H9 (cell line): ENCODE data around the gene STK11IP. TPM values are rescaled to one million over a fixed set of nuclear protein-coding genes. Genes with fewer than 3 reads are reported as not detected.

Source experiments
- DNase-seq: peaks from one replicate; pipeline ENCODE4 v3.0.0-alpha.2; 2017
- H2AFZ ChIP-seq: one replicate; pipeline ENCODE4 v1.6.1; 2013; ENCODE audit warnings: mild to moderate bottlenecking, low read length, control low read depth, moderate library complexity
- H2AK5ac ChIP-seq: 2 replicates; pipeline ENCODE4 v1.6.1; 2013; ENCODE audit warnings: low read length, control low read depth, mixed read lengths; ENCODE audit not compliant: insufficient read length
- H2BK120ac ChIP-seq: one replicate; pipeline ENCODE4 v1.6.1; 2013; ENCODE audit warnings: low read depth, mild to moderate bottlenecking, low read length, control low read depth, inconsistent platforms; ENCODE audit not compliant: poor library complexity, severe bottlenecking
- H2BK12ac ChIP-seq: 2 replicates; pipeline ENCODE4 v1.6.1; 2013; ENCODE audit warnings: low read length, control low read depth, mixed read lengths, low read depth; ENCODE audit not compliant: insufficient read length
- H2BK15ac ChIP-seq: 2 replicates; pipeline ENCODE4 v1.6.1; 2013; ENCODE audit warnings: low read depth, low read length, control low read depth
- H2BK20ac ChIP-seq: one replicate; pipeline ENCODE4 v1.6.1; 2013; ENCODE audit warnings: low read depth, mild to moderate bottlenecking, low read length, control low read depth, inconsistent platforms; ENCODE audit not compliant: poor library complexity, severe bottlenecking
- H2BK5ac ChIP-seq: 2 replicates; pipeline ENCODE4 v1.6.1; 2013; ENCODE audit warnings: low read length, control low read depth, mixed read lengths; ENCODE audit not compliant: insufficient read length
- H3K14ac ChIP-seq: 2 replicates; pipeline ENCODE4 v1.6.1; 2013; ENCODE audit warnings: low read length, control low read depth; ENCODE audit not compliant: insufficient read depth
- H3K18ac ChIP-seq: 2 replicates; pipeline ENCODE4 v1.6.1; 2013; ENCODE audit warnings: low read depth, mild to moderate bottlenecking, mixed read lengths, low read length, control low read depth; ENCODE audit not compliant: insufficient read length
- H3K23ac ChIP-seq: 2 replicates; pipeline ENCODE4 v1.6.1; 2013; ENCODE audit warnings: low read length, control low read depth, mixed read lengths, low read depth; ENCODE audit not compliant: insufficient read length
- H3K23me2 ChIP-seq: 2 replicates; pipeline ENCODE4 v1.6.1; 2013; ENCODE audit warnings: low read depth, mild to moderate bottlenecking, mixed read lengths, low read length, control low read depth; ENCODE audit not compliant: insufficient read length, poor library complexity, severe bottlenecking
- H3K27ac ChIP-seq: 2 replicates; pipeline ENCODE4 v1.5.1; 2013; ENCODE audit warnings: low read length, control low read depth, mixed read lengths, low read depth; ENCODE audit not compliant: insufficient read length
- H3K27me3 ChIP-seq: 2 replicates; pipeline ENCODE4 v1.6.1; 2013; ENCODE audit warnings: low read length, control low read depth, inconsistent platforms; ENCODE audit not compliant: insufficient read depth
- H3K4ac ChIP-seq: 2 replicates; pipeline ENCODE4 v1.6.1; 2013; ENCODE audit warnings: low read depth, mild to moderate bottlenecking, control low read depth, inconsistent platforms, low read length, moderate library complexity
- H3K4me1 ChIP-seq: 2 replicates; pipeline ENCODE4 v1.6.1; 2013; ENCODE audit warnings: low read length, control low read depth, inconsistent platforms; ENCODE audit not compliant: insufficient read depth
- H3K4me2 ChIP-seq: 2 replicates; pipeline ENCODE4 v1.6.1; 2013; ENCODE audit warnings: low read length, control low read depth, mixed read lengths; ENCODE audit not compliant: insufficient read length, insufficient read depth
- H3K56ac ChIP-seq: 2 replicates; pipeline ENCODE4 v1.6.1; 2013; ENCODE audit warnings: low read depth, mild to moderate bottlenecking, mixed read lengths, low read length, control low read depth; ENCODE audit not compliant: insufficient read length
- H3K79me1 ChIP-seq: 2 replicates; pipeline ENCODE4 v1.6.1; 2013; ENCODE audit warnings: low read depth, mild to moderate bottlenecking, moderate library complexity, low read length, control low read depth, inconsistent platforms; ENCODE audit not compliant: insufficient read depth, poor library complexity, severe bottlenecking
- H3K79me2 ChIP-seq: 2 replicates; pipeline ENCODE4 v1.6.1; 2013; ENCODE audit warnings: low read length, control low read depth, inconsistent platforms; ENCODE audit not compliant: insufficient read depth
- H3K9ac ChIP-seq: 2 replicates; pipeline ENCODE4 v1.6.1; 2013; ENCODE audit warnings: low read length, control low read depth, mixed read lengths; ENCODE audit not compliant: insufficient read length; ENCODE audit errors: extremely low read depth
- H3K9me3 ChIP-seq: one replicate; pipeline ENCODE4 v1.6.1; 2013; ENCODE audit warnings: low read depth, low read length, inconsistent platforms; ENCODE audit not compliant: control insufficient read depth
- H3T11ph ChIP-seq: one replicate; pipeline ENCODE4 v1.6.1; 2013; ENCODE audit warnings: mild to moderate bottlenecking, low read length, control low read depth, inconsistent platforms
- H4K20me1 ChIP-seq: one replicate; pipeline ENCODE4 v1.6.1; 2013; ENCODE audit not compliant: control insufficient read depth, insufficient read length, insufficient read depth
- H4K5ac ChIP-seq: 2 replicates; pipeline ENCODE4 v1.6.1; 2013; ENCODE audit warnings: low read depth, mild to moderate bottlenecking, mixed read lengths, low read length, control low read depth; ENCODE audit not compliant: insufficient read length
- H4K8ac ChIP-seq: replicated peaks from 2 replicates; pipeline ENCODE4 v1.6.1; 2013; ENCODE audit warnings: low read length, control low read depth, mixed read lengths, low read depth; ENCODE audit not compliant: insufficient read length
- H4K91ac ChIP-seq: 2 replicates; pipeline ENCODE4 v1.6.1; 2013; ENCODE audit warnings: low read depth, mild to moderate bottlenecking, moderate library complexity, mixed read lengths, low read length, control low read depth; ENCODE audit not compliant: insufficient read length
- H3K27ac Mint-ChIP-seq, 3 experiments: 2 replicates in 2 of 3; 3 replicates in 1 of 3; pipeline ENCODE4 v1.8.0; 2020 to 2021; ENCODE audit warnings: mixed read lengths in 3 of 3, mild to moderate bottlenecking in 1 of 3, moderate library complexity in 1 of 3
- H3K27me3 Mint-ChIP-seq: 2 replicates; pipeline ENCODE4 v1.8.0; 2021; ENCODE audit warnings: low read depth, mild to moderate bottlenecking, moderate library complexity, mixed read lengths
- H3K36me3 Mint-ChIP-seq, 3 experiments: 2 replicates in 2 of 3; 3 replicates in 1 of 3; pipeline ENCODE4 v1.8.0; 2020 to 2021; ENCODE audit warnings: low read depth in 3 of 3, mixed read lengths in 3 of 3; ENCODE audit not compliant: insufficient read depth in 1 of 3
- H3K4me1 Mint-ChIP-seq, 2 experiments: 2 replicates each; pipeline ENCODE4 v1.8.0; 2020; ENCODE audit warnings: mixed read lengths in 2 of 2
- H3K4me3 Mint-ChIP-seq, 2 experiments: 2 replicates in 1 of 2; 3 replicates in 1 of 2; pipeline ENCODE4 v1.8.0; 2020 to 2021; ENCODE audit warnings: mild to moderate bottlenecking in 2 of 2, mixed read lengths in 2 of 2, moderate library complexity in 1 of 2
- H3K9me3 Mint-ChIP-seq, 2 experiments: 2 replicates in 1 of 2; 3 replicates in 1 of 2; pipeline ENCODE4 v1.8.0; 2020; ENCODE audit warnings: mild to moderate bottlenecking in 2 of 2, mixed read lengths in 2 of 2, moderate library complexity in 1 of 2
- WGBS: extraction: QIAGEN DNeasy Blood & Tissue Kit; methylation state at CpG from one replicate; pipeline ENCODE4 v1.1.7; 2013; ENCODE audit warnings: missing lambda C conversion rate, low lambda C conversion rate, mixed read lengths; ENCODE audit not compliant: insufficient read length; ENCODE audit errors: extremely low coverage; 5-methylcytosine and 5-hydroxymethylcytosine counted together
- total RNA-seq: library from RNA; stranded (reverse); gene quantifications from 2 replicates; pipeline ENCODE4 v1.2.1, GENCODE V29; 2021
- TF ChIP-seq, protein P1 (sequence below): fragments of 200-600 bp; sonication (generic); conservative IDR thresholded peaks from 3 replicates; pipeline ENCODE4 v1.8.0; 2021; ENCODE audit warnings: antibody characterized with exemption, mild to moderate bottlenecking

STK11IP gene
- total RNA-seq, 1 experiment from 2014 or later, result 31.1 TPM

DNA sequence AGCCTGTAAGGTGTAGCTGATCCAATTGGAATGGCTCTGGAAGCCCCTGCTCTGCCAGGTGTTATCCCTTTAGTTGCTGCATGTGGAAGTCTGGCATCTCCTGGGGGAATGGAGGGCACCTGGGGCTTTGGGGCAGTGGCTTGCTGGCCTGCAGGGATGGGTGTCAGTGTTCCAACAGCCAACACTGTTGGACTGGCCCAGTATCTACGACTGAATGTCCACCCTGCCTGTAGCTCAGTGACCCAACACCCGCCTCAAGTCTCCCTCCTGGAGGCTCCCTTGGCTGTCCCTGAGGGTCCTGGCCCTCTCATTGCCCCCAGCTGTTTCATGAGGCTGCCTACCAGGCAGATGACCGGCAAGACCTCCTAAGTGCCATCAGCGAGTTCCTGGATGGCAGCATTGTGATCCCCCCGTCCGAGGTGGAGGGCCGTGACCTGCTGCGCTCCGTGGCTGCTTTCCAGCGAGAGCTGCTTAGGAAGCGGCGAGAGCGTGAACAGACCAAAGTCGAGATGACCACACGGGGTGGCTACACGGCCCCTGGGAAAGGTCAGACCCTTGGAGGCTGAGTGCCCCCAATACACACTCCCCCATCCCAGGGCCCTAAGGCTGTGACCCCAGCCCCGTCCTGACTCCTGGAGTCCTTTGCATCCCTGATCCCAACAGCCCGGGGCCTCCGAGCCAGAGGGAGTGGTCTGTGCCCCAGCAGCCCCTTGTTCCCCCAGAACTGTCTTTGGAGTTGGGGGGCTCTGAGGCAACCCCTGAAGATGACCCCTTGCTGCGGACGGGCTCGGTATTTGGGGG is 37.5 kb downstream of the STK11IP start:
- Histone ChIP-seq H3K18ac (no peak overlapping the region), H3K27ac (no peak overlapping the region), H2AK5ac (no peak overlapping the region), H3K14ac (no peak overlapping the region), H2BK120ac (no peak overlapping the region), H3K4ac (no peak overlapping the region), H4K91ac (no peak overlapping the region), H3K9ac (no peak overlapping the region), H3K56ac (no peak overlapping the region), H4K5ac (no peak overlapping the region), H3K23ac (no peak overlapping the region), H3K4me2 (no peak overlapping the region), H2AFZ (no peak overlapping the region), H3K27me3 (no peaks in the 10 kb centered on the region), H3K9me3 (no peaks in the 10 kb centered on the region), H2BK15ac (no peak overlapping the region), H3K79me2 (no peaks in the 10 kb centered on the region), H2BK12ac (no peak overlapping the region), H3T11ph (no peak overlapping the region), H4K8ac (no peak overlapping the region), H3K4me1 (no peaks in the 10 kb centered on the region), H2BK5ac (no peak overlapping the region), H3K23me2 (no peaks in the 10 kb centered on the region), H4K20me1 (no peaks in the 10 kb centered on the region), H2BK20ac (no peak overlapping the region), H3K79me1 (no peaks in the 10 kb centered on the region)
- Mint-ChIP-seq H3K36me3 (peaks cover 0 to 21% (median 10%) of the 10 kb centered on the region in 3 experiments; a peak in 5 of 7 replicates), H3K27ac (peak overlapping the region in 1 of 3 experiments; percentile 75; a peak in 2 of 7 replicates), H3K4me1 (peaks cover 0 to 4% of the 10 kb centered on the region in 2 experiments; a peak in 1 of 4 replicates), H3K27me3 (no peaks in the 10 kb centered on the region), H3K9me3 (no peaks in the 10 kb centered on the region; a peak in 1 of 5 replicates), H3K4me3 (no peak overlapping the region)
- TF ChIP-seq, protein P1, sequence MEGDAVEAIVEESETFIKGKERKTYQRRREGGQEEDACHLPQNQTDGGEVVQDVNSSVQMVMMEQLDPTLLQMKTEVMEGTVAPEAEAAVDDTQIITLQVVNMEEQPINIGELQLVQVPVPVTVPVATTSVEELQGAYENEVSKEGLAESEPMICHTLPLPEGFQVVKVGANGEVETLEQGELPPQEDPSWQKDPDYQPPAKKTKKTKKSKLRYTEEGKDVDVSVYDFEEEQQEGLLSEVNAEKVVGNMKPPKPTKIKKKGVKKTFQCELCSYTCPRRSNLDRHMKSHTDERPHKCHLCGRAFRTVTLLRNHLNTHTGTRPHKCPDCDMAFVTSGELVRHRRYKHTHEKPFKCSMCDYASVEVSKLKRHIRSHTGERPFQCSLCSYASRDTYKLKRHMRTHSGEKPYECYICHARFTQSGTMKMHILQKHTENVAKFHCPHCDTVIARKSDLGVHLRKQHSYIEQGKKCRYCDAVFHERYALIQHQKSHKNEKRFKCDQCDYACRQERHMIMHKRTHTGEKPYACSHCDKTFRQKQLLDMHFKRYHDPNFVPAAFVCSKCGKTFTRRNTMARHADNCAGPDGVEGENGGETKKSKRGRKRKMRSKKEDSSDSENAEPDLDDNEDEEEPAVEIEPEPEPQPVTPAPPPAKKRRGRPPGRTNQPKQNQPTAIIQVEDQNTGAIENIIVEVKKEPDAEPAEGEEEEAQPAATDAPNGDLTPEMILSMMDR, result no peak
- WGBS, result no CpG with 5 or more reads among the region's 22 CpGs
- peak; percentile 19 for DNase-seq
